Measurements from ENCODE around the gene LMX1B. TPM values are rescaled to one million over a fixed set of nuclear protein-coding genes. Genes with fewer than 3 reads are reported as not detected.
A peak's percentile ranks its signal among the peaks of the same experiment; 100 is the strongest.

LMX1B gene
- total and polyA plus RNA-seq, 11 donors: 0.15 to 1.1 (median 0.39) TPM

GRCh38 chr9:126626127-126626925, 12.6 kb downstream of the LMX1B start:
- H3K4me1 ChIP-seq: peaks cover 0 to 33% (median 12%) of the 10 kb centered on the region in 12 donors
- peaks cover 58 to 100% (median 92%) of the 10 kb centered on the region in 9 donors for H3K27me3 ChIP-seq
- DNase-seq (no peak), ATAC-seq (peak in 1 of 4 donors; percentile 32)
- TF ChIP-seq POLR2A (IDR thresholded peaks at IDR 0.05): no peak
- no peak for TF ChIP-seq CTCF (IDR thresholded peaks at IDR 0.05)
- intact Hi-C loops (cut with DNase I): no loop called here
- peak overlapping the region in 11 of 12 donors; percentile 17 to 54 (median 37) for H3K4me3 ChIP-seq
- H3K27ac ChIP-seq: no peak overlapping the region
- H3K9me3 ChIP-seq: no peaks in the 10 kb centered on the region
- 11 to 21% (median 14%) methylated on average over 52 to 56 of the region's 56 CpGs for WGBS, 4 donors
- no peaks in the 10 kb centered on the region for H3K36me3 ChIP-seq

- ATAC-seq (no peak), DNase-seq (no peak)
These were observed 13.2 kb downstream of the LMX1B start for GRCh38 chr9:126626926-126627233.

GRCh38 chr9:126628146-126628545, 14.4 kb downstream of the LMX1B start:
- TF ChIP-seq POLR2A (IDR thresholded peaks at IDR 0.05): no peak
- no peak for TF ChIP-seq CTCF (IDR thresholded peaks at IDR 0.05)
- Histone ChIP-seq H3K4me3 (no peak overlapping the region), H3K27me3 (peaks cover 45 to 98% (median 77%) of the 10 kb centered on the region in 9 donors), H3K4me1 (peaks cover 0 to 33% (median 12%) of the 10 kb centered on the region in 12 donors), H3K9me3 (no peaks in the 10 kb centered on the region), H3K27ac (no peak overlapping the region), H3K36me3 (no peaks in the 10 kb centered on the region)
- intact Hi-C loops (cut with DNase I): no loop called here
- 87 to 96% (median 92%) methylated on average over 7 of the region's 7 CpGs for WGBS, 4 donors
- ATAC-seq (no peak), DNase-seq (no peak)

More at GRCh38 chr9:126626926-126627233, 13.2 kb downstream of the LMX1B start:
- Histone ChIP-seq H3K27ac (no peak overlapping the region), H3K4me3 (no peak overlapping the region), H3K36me3 (no peaks in the 10 kb centered on the region), H3K9me3 (no peaks in the 10 kb centered on the region), H3K4me1 (peaks cover 0 to 33% (median 12%) of the 10 kb centered on the region in 12 donors), H3K27me3 (peaks cover 58 to 100% (median 90%) of the 10 kb centered on the region in 9 donors)
- TF ChIP-seq POLR2A (IDR thresholded peaks at IDR 0.05) (no peak), CTCF (IDR thresholded peaks at IDR 0.05) (no peak)
- WGBS, 4 donors: 27 to 53% (median 35%) methylated on average over 7 to 14 of the region's 14 CpGs
- intact Hi-C loops (cut with DNase I): no loop called here

GRCh38 chr9:126628969-126629674, 15.4 kb downstream of the LMX1B start:
- no peak for TF ChIP-seq POLR2A (IDR thresholded peaks at IDR 0.05)
- TF ChIP-seq CTCF (IDR thresholded peaks at IDR 0.05): no peak
- intact Hi-C loops (cut with DNase I): no loop called here
- Histone ChIP-seq H3K9me3 (no peaks in the 10 kb centered on the region), H3K27me3 (peaks cover 38 to 98% (median 67%) of the 10 kb centered on the region in 9 donors), H3K36me3 (no peaks in the 10 kb centered on the region), H3K4me1 (peaks cover 0 to 27% (median 12%) of the 10 kb centered on the region in 12 donors), H3K4me3 (no peak overlapping the region), H3K27ac (no peak overlapping the region)
- WGBS, 4 donors: 47 to 61% (median 55%) methylated on average over 10 to 11 of the region's 11 CpGs
- DNase-seq (no peak), ATAC-seq (no peak)
